Vagina (tissue), 2 donors: ENCODE results near the gene SPON1.

Experiments used
- CTCF ChIP-seq, 3 experiments: fragments of 450-650 bp in 2 of 3; fragments of 200-600 bp in 1 of 3; sonication (generic) in 1 of 3; IDR thresholded peaks; one replicate each; pipeline ENCODE4 v1.5.1; 2017 to 2019; ENCODE audit warnings: antibody characterized with exemption in 3 of 3, mild to moderate bottlenecking in 2 of 3, moderate library complexity in 2 of 3
- POLR2A ChIP-seq, 2 donors: fragments of 450-650 bp; IDR thresholded peaks; one replicate each; pipeline ENCODE4 v1.6.1; 2017; ENCODE audit warnings: antibody characterized with exemption in 2 of 2, mild to moderate bottlenecking in 2 of 2, moderate library complexity in 2 of 2
- POLR2AphosphoS5 ChIP-seq, 2 donors: sonication (generic); formaldehyde crosslinking; IDR thresholded peaks; one replicate each; pipeline ENCODE4 v1.9.0; 2017; ENCODE audit warnings: antibody characterized with exemption in 2 of 2, mild to moderate bottlenecking in 2 of 2, low read depth in 1 of 2; ENCODE audit not compliant: insufficient read depth in 1 of 2

- TF ChIP-seq POLR2A (IDR thresholded peaks at IDR 0.05) (no peak), CTCF (IDR thresholded peaks at IDR 0.05) (no peak), POLR2AphosphoS5 (IDR thresholded peaks at IDR 0.05; ENCODE audit: insufficient read depth in 1 of 2, low read depth in 1 of 2) (no peak)
These were observed 20.1 kb upstream of the SPON1 start for GRCh38 chr11:13942378-13942777.
